K562 (cell line): Measurements from ENCODE around the gene LRP4.

Experiments
- EGR1 ChIP-seq: fragments of 450-650 bp; conservative IDR thresholded peaks from 2 replicates; pipeline ENCODE4 v1.6.1; 2017; ENCODE audit warnings: mild to moderate bottlenecking
- EZH2 ChIP-seq: IDR thresholded peaks from 2 replicates; pipeline ENCODE4 v1.6.1; 2012; ENCODE audit warnings: low read depth, mild to moderate bottlenecking, inconsistent platforms, low read length, borderline replicate concordance
- HNRNPLL ChIP-seq: fragments of 200-400 bp; formaldehyde crosslinking; IDR thresholded peaks from 2 replicates; pipeline ENCODE4 v1.6.1; 2017; ENCODE audit warnings: low read length, low read depth, mild to moderate bottlenecking; ENCODE audit not compliant: poor library complexity, severe bottlenecking
- LARP7 ChIP-seq: fragments of 450-650 bp; IDR thresholded peaks from 2 replicates; pipeline ENCODE4 v1.6.1; 2016
- PRPF4 ChIP-seq: fragments of 200-400 bp; formaldehyde crosslinking; IDR thresholded peaks from one replicate; pipeline ENCODE4 v1.6.1; 2017; ENCODE audit warnings: low read length, low read depth, mild to moderate bottlenecking; ENCODE audit not compliant: insufficient read depth, poor library complexity, severe bottlenecking
- SMARCC2 ChIP-seq: fragments of 450-650 bp; IDR thresholded peaks from 2 replicates; pipeline ENCODE4 v1.6.1; 2017; ENCODE audit warnings: antibody characterized with exemption, moderate library complexity, mild to moderate bottlenecking, low read depth
- ZFP91 ChIP-seq: sonication (generic); formaldehyde crosslinking; IDR thresholded peaks from 2 replicates; pipeline ENCODE4 v1.8.0; 2022; ENCODE audit warnings: mild to moderate bottlenecking, missing genetic modification reagents
- ZNF785 ChIP-seq: fragments of 250-450 bp; sonication (Bioruptor Pico); IDR thresholded peaks from 2 replicates; pipeline ENCODE4 v1.4.0; 2020; ENCODE audit warnings: mild to moderate bottlenecking

GRCh38 chr11:46944356-46945075 is 26.2 kb upstream of the LRP4 start:
- TF ChIP-seq EZH2 (no peak), SMARCC2 (no peak), HNRNPLL (no peak), PRPF4 (no peak), ZFP91 (CRISPR knock-in tag) (no peak), ZNF785 (CRISPR knock-in tag) (no peak), LARP7 (no peak), EGR1 (no peak)
